Endothelial cell of umbilical vein (primary cell): ENCODE data around the gene CCDC86.

ENCODE experiments used
- EZH2 ChIP-seq: IDR thresholded peaks from 2 replicates; pipeline ENCODE4 v1.6.1; 2012; ENCODE audit warnings: borderline replicate concordance, low read depth, mild to moderate bottlenecking, moderate library complexity, low read length, inconsistent platforms; ENCODE audit not compliant: severe bottlenecking
- POLR2A ChIP-seq: IDR thresholded peaks from 2 replicates; pipeline ENCODE4 v1.6.1; 2012; ENCODE audit warnings: low read depth, mild to moderate bottlenecking, control low read depth, low read length

GRCh38 chr11:60857378-60858232 is 15.7 kb downstream of the CCDC86 start:
- TF ChIP-seq EZH2 (no peak), POLR2A (no peak)
